Renal cortex interstitium (tissue), 15 donors: ENCODE measurements around the gene SLC30A3. TPM values are rescaled to one million over a fixed set of nuclear protein-coding genes. Genes with fewer than 3 reads are reported as not detected.
"Not testable (repeated sequence)": the region's sequence is repeated elsewhere in the genome, so short reads cannot be mapped to it uniquely, and the experiment has no call there.

Experiments used
- DNase-seq, 11 donors: peaks; one replicate each; pipeline ENCODE4 v3.0.0-alpha.2; 2013; ENCODE audit warnings: low read depth in 9 of 11, low spot score in 4 of 11; ENCODE audit errors: extremely low read depth in 1 of 11
- long read RNA-seq, 16 experiments: transcript quantifications; one replicate each; lab custom pipeline, GENCODE V29; 2026
- polyA plus RNA-seq, 3 donors: library from polyadenylated mRNA; unstranded; fragments of 120-200 nt; gene quantifications; one replicate each; pipeline ENCODE4 v1.2.1, GENCODE V29; 2013; ENCODE audit not compliant: insufficient read length in 3 of 3

The SLC30A3 gene, protein sequence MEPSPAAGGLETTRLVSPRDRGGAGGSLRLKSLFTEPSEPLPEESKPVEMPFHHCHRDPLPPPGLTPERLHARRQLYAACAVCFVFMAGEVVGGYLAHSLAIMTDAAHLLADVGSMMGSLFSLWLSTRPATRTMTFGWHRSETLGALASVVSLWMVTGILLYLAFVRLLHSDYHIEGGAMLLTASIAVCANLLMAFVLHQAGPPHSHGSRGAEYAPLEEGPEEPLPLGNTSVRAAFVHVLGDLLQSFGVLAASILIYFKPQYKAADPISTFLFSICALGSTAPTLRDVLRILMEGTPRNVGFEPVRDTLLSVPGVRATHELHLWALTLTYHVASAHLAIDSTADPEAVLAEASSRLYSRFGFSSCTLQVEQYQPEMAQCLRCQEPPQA
- polyA plus RNA-seq = 1 to 10 TPM; 6.0 to 9.2 (median 7.6) TPM
- long read RNA-seq, donor 1, partial matches to known transcripts = 0 of 4 reads
- long read RNA-seq, donor 1, other reads (novel, unspliced or antisense) = 0 of 4 reads
- long read RNA-seq, donor 2, partial matches to known transcripts = 0 of 2 reads
- long read RNA-seq, donor 2, other reads (novel, unspliced or antisense) = 0 of 2 reads
- long read RNA-seq, donor 3, partial matches to known transcripts = 0 of 5 reads
- long read RNA-seq, donor 3, other reads (novel, unspliced or antisense) = 0 of 5 reads
- long read RNA-seq, donor 4, partial matches to known transcripts = 0 of 10 reads
- long read RNA-seq, donor 4, other reads (novel, unspliced or antisense) = 0 of 10 reads
- long read RNA-seq, donor 5 = 0 reads
- long read RNA-seq, donor 6, partial matches to known transcripts = 0 of 5 reads
- long read RNA-seq, donor 6, other reads (novel, unspliced or antisense) = 0 of 5 reads
- long read RNA-seq, donor 7, partial matches to known transcripts = 0 of 6 reads
- long read RNA-seq, donor 7, other reads (novel, unspliced or antisense) = 0 of 6 reads
- long read RNA-seq, donor 8, transcript SLC30A3-201 (8 exons, 2,260 nt) = major isoform, 5 of 6 reads
- long read RNA-seq, donor 8, partial matches to known transcripts = 0 of 6 reads
- long read RNA-seq, donor 8, other reads (novel, unspliced or antisense) = 0 of 6 reads
- long read RNA-seq, donor 9, partial matches to known transcripts = 0 of 2 reads
- long read RNA-seq, donor 9, other reads (novel, unspliced or antisense) = 0 of 2 reads
- long read RNA-seq, donor 10, partial matches to known transcripts = 0 of 3 reads
- long read RNA-seq, donor 10, other reads (novel, unspliced or antisense) = 0 of 3 reads
- long read RNA-seq, donor 11, partial matches to known transcripts = 0 of 4 reads
- long read RNA-seq, donor 11, other reads (novel, unspliced or antisense) = 0 of 4 reads
- long read RNA-seq, donor 12 = 0 reads
- long read RNA-seq, donor 13, partial matches to known transcripts = 0 of 4 reads
- long read RNA-seq, donor 13, other reads (novel, unspliced or antisense) = 0 of 4 reads
- long read RNA-seq, donor 14, partial matches to known transcripts = 0 of 3 reads
- long read RNA-seq, donor 14, other reads (novel, unspliced or antisense) = 0 of 3 reads
- long read RNA-seq, donor 15, partial matches to known transcripts = 0 of 3 reads
- long read RNA-seq, donor 15, other reads (novel, unspliced or antisense) = 0 of 3 reads
- long read RNA-seq, donor 16, transcript SLC30A3-210 (4 exons, 3,448 nt) = major isoform, 5 of 18 reads
- long read RNA-seq, donor 16, partial matches to known transcripts = 0 of 18 reads
- long read RNA-seq, donor 16, other reads (novel, unspliced or antisense) = 6 of 18 reads

- DNase-seq = peak in 2 of 11 donors; percentile 34 to 58
These were observed at the start of gene SLC30A3 for GRCh38 chr2:27262379-27263286. TSS of gene SLC30A3 (minus strand) at chr2:27263047. CDS start at chr2:27262906, 141 bp downstream.

DNA sequence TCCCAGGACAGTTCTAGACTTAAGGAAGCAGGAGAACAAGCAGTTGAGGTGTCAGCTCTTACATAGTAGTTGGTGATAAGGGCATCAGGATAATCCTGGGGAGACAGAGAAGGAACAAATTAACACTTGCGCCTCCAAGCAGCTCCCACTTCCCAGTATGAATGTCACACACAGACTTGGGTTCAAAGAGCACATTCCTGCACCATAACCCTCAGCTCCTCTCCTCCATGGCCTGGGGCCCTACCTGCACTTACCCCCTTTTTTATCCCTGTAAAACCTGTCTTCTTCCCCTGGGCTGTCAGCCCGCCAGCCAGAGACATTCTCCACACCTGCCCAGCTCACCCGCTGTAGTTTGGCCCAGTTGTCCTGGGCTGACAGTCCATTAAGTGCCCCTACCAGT is 49.3 kb upstream of the SLC30A3 start:
- DNase-seq = no peak

- no peak for DNase-seq
These were observed 46.8 kb upstream of the SLC30A3 start for GRCh38 chr2:27309651-27310050.

DNA sequence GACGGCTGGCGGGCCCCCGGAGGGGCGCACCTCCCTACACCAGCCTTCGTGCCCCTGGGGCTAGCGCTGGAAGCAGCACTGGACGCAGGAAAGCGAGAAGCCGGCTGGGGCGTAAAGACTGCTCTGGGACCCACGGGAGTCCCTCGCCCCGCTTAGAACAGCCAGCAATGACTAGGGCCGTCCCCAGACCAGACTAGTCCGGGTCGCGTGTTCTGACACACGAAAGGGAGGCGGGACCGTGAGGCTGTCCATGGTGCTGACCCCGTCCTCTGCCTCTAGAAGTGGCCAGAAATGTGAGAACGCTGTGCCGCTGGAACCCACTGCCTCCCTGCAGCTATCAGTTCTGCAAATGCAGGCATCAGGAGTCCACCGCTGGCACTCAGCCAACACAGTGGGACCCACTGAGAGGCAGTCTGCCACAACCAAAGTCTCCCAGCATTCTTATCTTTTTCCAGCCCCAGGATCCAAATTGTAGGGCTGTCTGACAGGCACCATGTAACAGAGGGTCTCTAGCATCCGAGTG is 45.6 kb upstream of the SLC30A3 start, which contains the start of gene UCN:
Gene UCN, minus strand, starts transcription at position 87 of the 523 bp plus-strand sequence. CDS start 550 bp downstream, outside the sequence.
- peak in 7 of 11 donors; percentile 31 to 75 (median 68) for DNase-seq

GRCh38 chr2:27307545-27308358 is 44.9 kb upstream of the SLC30A3 start:
- no peak for DNase-seq

DNA sequence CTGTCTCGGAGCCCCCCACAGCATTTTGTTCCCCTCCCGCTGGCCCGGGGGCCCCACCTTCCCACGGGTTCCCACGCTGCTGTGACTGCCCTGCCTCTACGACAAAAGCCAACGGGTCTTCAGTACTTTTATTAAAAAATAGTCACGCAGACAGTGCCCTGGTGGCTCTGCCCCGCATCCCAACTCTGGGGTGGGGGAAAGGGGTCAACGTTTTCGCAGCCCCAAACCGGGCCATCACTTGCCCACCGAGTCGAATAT is 44.4 kb upstream of the SLC30A3 start:
- no peak for DNase-seq

GRCh38 chr2:27306573-27307286 is 43.9 kb upstream of the SLC30A3 start:
- no peak for DNase-seq

- no peak for DNase-seq
These were observed 43.3 kb upstream of the SLC30A3 start for GRCh38 chr2:27306136-27306535.

DNA sequence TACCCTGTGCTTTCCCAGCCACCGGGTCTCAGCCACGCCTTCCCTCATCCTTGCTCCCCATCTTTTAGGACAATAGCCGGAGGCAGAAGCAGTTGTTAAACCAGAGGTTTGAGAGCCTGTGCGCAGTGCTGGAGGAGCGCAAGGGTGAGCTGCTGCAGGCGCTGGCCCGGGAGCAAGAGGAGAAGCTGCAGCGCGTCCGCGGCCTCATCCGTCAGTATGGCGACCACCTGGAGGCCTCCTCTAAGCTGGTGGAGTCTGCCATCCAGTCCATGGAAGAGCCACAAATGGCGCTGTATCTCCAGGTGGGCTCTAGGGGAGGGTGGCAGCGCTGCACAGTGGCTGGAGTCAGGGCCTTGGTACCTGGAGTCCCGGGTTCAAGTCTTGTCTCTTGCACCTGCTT is 42.7 kb upstream of the SLC30A3 start:
- DNase-seq = no peak

- DNase-seq = no peak
These were observed 41.8 kb upstream of the SLC30A3 start for GRCh38 chr2:27304488-27305240.

- peak in 1 of 11 donors; percentile 59 for DNase-seq
These were observed 40.5 kb upstream of the SLC30A3 start for GRCh38 chr2:27303093-27304025.

DNA sequence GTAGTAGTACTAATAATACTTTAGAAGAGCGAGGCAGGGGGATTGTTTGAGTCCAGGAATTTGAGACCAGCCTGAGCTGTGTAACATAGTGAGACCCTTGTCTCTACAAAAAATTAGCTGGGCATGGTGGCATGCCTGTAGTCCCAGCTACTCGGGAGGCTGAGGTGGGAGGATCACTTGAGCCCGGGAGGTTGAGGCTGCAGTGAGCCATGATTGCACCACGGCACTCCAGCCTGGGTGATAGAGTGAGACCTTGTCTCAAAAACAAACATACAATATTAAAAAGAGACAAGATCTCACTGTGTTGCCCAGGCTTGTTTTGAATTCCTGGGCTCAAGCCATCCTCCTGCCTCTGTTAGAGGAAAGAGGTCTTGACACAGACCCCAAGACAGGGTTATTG is 37.8 kb upstream of the SLC30A3 start:
- not testable (repeated sequence) for DNase-seq

DNA sequence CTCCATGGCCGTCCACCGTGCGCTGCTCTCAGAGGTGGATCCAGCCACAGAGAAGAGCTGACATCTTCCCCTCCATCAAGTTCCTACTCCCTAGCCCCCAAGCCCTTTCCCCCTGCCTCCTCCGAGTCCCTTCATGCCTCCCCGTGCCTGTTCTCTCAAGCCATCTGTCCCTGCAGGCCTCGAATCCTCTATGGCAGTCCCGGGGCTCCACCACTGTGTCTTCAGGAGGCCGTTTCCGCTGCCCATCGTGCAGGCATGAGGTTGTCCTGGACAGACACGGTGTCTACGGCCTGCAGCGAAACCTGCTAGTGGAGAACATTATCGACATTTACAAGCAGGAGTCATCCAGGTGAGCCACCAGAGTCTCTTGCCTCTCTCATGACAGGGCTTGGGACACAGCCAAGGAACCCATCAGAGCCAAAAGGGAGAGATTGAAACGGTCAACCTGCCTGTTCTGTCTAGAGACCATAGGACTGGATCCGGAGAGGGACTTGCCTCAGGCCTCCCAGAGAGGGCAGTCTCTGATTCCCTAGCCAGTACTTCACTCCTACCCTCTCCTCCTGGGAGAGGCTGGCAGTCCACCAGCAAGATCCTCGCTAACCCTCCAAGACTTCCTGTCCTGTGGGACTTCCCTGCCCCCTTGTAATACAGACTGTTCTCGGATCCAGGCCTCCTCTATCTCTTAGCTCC is 35.7 kb upstream of the SLC30A3 start:
- no peak for DNase-seq
